HCT116 (cell line): ENCODE data around the gene EZH2. TPM values are rescaled to one million over a fixed set of nuclear protein-coding genes. Genes with fewer than 3 reads are reported as not detected.

ENCODE experiments used
- ATAC-seq: fragments of 200-7000 bp; cut with Tn5 transposase; 2 replicates; pipeline ENCODE4 v1.9.1; 2020; ENCODE audit warnings: mild to moderate bottlenecking, moderate library complexity
- BruUV-seq: library from RNA; stranded (reverse); fragments of 400-500 nt; replicated peaks from 2 replicates; lab custom pipeline; 2021; lab: Mats Ljungman, UMichigan
- CTCF ChIA-PET: fragments of 300-600 bp; sonication (Branson Sonifier 250); formaldehyde crosslinking; loops from one replicate; lab custom pipeline; 2021; ENCODE audit warnings: antibody characterized with exemption; lab: Charles Lee
- POLR2A ChIA-PET: fragments of 300-600, 350-600 bp; sonication (Branson Sonifier 250); formaldehyde crosslinking; loops from one replicate; lab custom pipeline; 2021; ENCODE audit warnings: antibody characterized with exemption; lab: Charles Lee
- RAD21 ChIA-PET, 2 experiments: fragments of 300-600 bp; sonication (Branson Sonifier 250); formaldehyde crosslinking; loops; one replicate each; lab custom pipeline; 2023; ENCODE audit warnings: low total read pairs in 2 of 2; ENCODE audit not compliant: uncharacterized antibody in 2 of 2, unreplicated experiment in 2 of 2, low non-redundant PET in 1 of 2; lab: Charles Lee
- DNase-seq: peaks from one replicate; pipeline ENCODE4 v3.0.0-alpha.2; 2010; ENCODE audit warnings: low read depth, low spot score
- H2AFZ ChIP-seq: fragments of 200-600 bp; shearing (Covaris generic), sonication (generic); 2 replicates; pipeline ENCODE4 v1.6.1; 2017; ENCODE audit warnings: low read depth, mixed run types, mixed read lengths, antibody characterized with exemption, low read length; ENCODE audit not compliant: poor library complexity, severe bottlenecking
- H3K27ac ChIP-seq: 2 replicates; pipeline ENCODE4 v1.5.1; 2012; ENCODE audit warnings: low read depth, low read length
- H3K27me3 ChIP-seq: fragments of 200-600 bp; sonication (generic); 2 replicates; pipeline ENCODE4 v1.6.1; 2016; ENCODE audit warnings: mixed run types, low read length, mixed read lengths; ENCODE audit not compliant: insufficient read depth
- H3K36me3 ChIP-seq, 2 experiments: fragments of 200-500 bp in 1 of 2; fragments of 200-600 bp in 1 of 2; sonication (Bioruptor generic) in 1 of 2; sonication (generic) in 1 of 2; 2 replicates each; pipeline versions ENCODE4 v1.5.1 to v1.6.1; 2014 to 2016; ENCODE audit warnings: low read length in 2 of 2, inconsistent platforms in 1 of 2, mixed read lengths in 1 of 2, mixed run types in 1 of 2; ENCODE audit not compliant: insufficient read depth in 2 of 2, control insufficient read depth in 1 of 2
- H3K4me1 ChIP-seq, 2 experiments: fragments of 200-600 bp in 1 of 2; sonication (generic) in 1 of 2; 2 replicates each; pipeline versions ENCODE4 v1.5.1 to v1.6.1; 2012 to 2017; ENCODE audit warnings: low read length in 2 of 2, inconsistent platforms in 1 of 2, mild to moderate bottlenecking in 1 of 2, mixed read lengths in 1 of 2, mixed run types in 1 of 2, moderate library complexity in 1 of 2; ENCODE audit not compliant: insufficient read depth in 2 of 2, control insufficient read depth in 1 of 2
- H3K4me2 ChIP-seq: fragments of 200-600 bp; sonication (generic); 2 replicates; pipeline ENCODE4 v1.6.1; 2017; ENCODE audit warnings: mixed run types, low read length, mixed read lengths
- H3K4me3 ChIP-seq, 2 experiments: fragments of 200-600 bp in 1 of 2; sonication (generic) in 1 of 2; replicated peaks in 1 of 2; 2 replicates each; pipeline ENCODE4 v1.5.1; 2011 to 2016; ENCODE audit warnings: low read length in 2 of 2, control low read depth in 1 of 2, low read depth in 1 of 2, mild to moderate bottlenecking in 1 of 2, mixed read lengths in 1 of 2, mixed run types in 1 of 2
- H3K79me2 ChIP-seq: fragments of 200-600 bp; sonication (generic); 2 replicates; pipeline ENCODE4 v1.6.1; 2017; ENCODE audit warnings: mild to moderate bottlenecking, mixed run types, low read length, moderate library complexity, mixed read lengths; ENCODE audit not compliant: insufficient read depth
- H3K9ac ChIP-seq: fragments of 200-600 bp; sonication (generic); 2 replicates; pipeline ENCODE4 v1.6.1; 2016; ENCODE audit warnings: low read length, mixed read lengths
- H3K9me2 ChIP-seq: fragments of 200-600 bp; sonication (generic), shearing (Covaris generic); 2 replicates; pipeline ENCODE4 v1.6.1; 2017; ENCODE audit warnings: mixed run types, mild to moderate bottlenecking, moderate library complexity; ENCODE audit not compliant: insufficient read depth
- H3K9me3 ChIP-seq, 2 experiments: fragments of 200-500 bp in 1 of 2; fragments of 200-600 bp in 1 of 2; sonication (Bioruptor generic) in 1 of 2; sonication (generic) in 1 of 2; 2 replicates each; pipeline ENCODE4 v1.6.1; 2014 to 2017; ENCODE audit warnings: low read length in 2 of 2, mixed read lengths in 2 of 2, inconsistent platforms in 1 of 2, low read depth in 1 of 2, mild to moderate bottlenecking in 1 of 2, mixed run types in 1 of 2, moderate library complexity in 1 of 2; ENCODE audit not compliant: control insufficient read depth in 1 of 2, insufficient read depth in 1 of 2
- H4K20me1 ChIP-seq: fragments of 200-600 bp; sonication (generic), shearing (Covaris generic); 2 replicates; pipeline ENCODE4 v1.6.1; 2017; ENCODE audit warnings: mixed run types, mild to moderate bottlenecking, moderate library complexity; ENCODE audit not compliant: insufficient read depth
- CBX3 ChIP-seq: IDR thresholded peaks from 2 replicates; pipeline ENCODE4 v1.6.1; 2012; ENCODE audit warnings: low read depth
- CEBPB ChIP-seq: IDR thresholded peaks from 2 replicates; pipeline ENCODE4 v1.6.1; 2012; ENCODE audit warnings: low read depth
- CTCF ChIP-seq, 3 experiments: fragments of 200-600 bp in 1 of 3; sonication (generic) in 1 of 3; IDR thresholded peaks in 2 of 3; conservative IDR thresholded peaks in 1 of 3; 2 replicates each; pipeline ENCODE4 v1.5.1; 2012 to 2017; ENCODE audit warnings: low read depth in 2 of 3, low read length in 2 of 3, antibody characterized with exemption in 1 of 3, borderline replicate concordance in 1 of 3, control low read depth in 1 of 3, mild to moderate bottlenecking in 1 of 3, mixed read lengths in 1 of 3, mixed run types in 1 of 3, moderate library complexity in 1 of 3; ENCODE audit not compliant: insufficient read depth in 1 of 3
- EGR1 ChIP-seq: IDR thresholded peaks from 2 replicates; pipeline ENCODE4 v1.6.1; 2012; ENCODE audit warnings: low read depth
- ELF1 ChIP-seq: IDR thresholded peaks from 2 replicates; pipeline ENCODE4 v1.6.1; 2012; ENCODE audit warnings: low read depth, borderline replicate concordance
- EZH2 ChIP-seq: fragments of 200-600 bp; sonication (generic); IDR thresholded peaks from 2 replicates; pipeline ENCODE4 v1.6.1; 2017; ENCODE audit warnings: antibody characterized with exemption, mixed run types
- EZH2phosphoT487 ChIP-seq: fragments of 200-600 bp; IDR thresholded peaks from 2 replicates; pipeline ENCODE4 v1.6.1; 2018; ENCODE audit warnings: antibody characterized with exemption, borderline replicate concordance
- FOSL1 ChIP-seq: IDR thresholded peaks from 2 replicates; pipeline ENCODE4 v1.6.1; 2012; ENCODE audit warnings: low read depth
- JUND ChIP-seq: IDR thresholded peaks from 2 replicates; pipeline ENCODE4 v1.6.1; 2012
- POLR2A ChIP-seq: IDR thresholded peaks from 2 replicates; pipeline ENCODE4 v1.7.0; 2011; ENCODE audit warnings: borderline replicate concordance; ENCODE audit not compliant: insufficient read depth, insufficient read length; ENCODE audit errors: extremely low read depth
- RAD21 ChIP-seq: IDR thresholded peaks from 2 replicates; pipeline ENCODE4 v1.6.1; 2012; ENCODE audit warnings: low read depth, mild to moderate bottlenecking
- SP1 ChIP-seq: IDR thresholded peaks from 2 replicates; pipeline ENCODE4 v1.6.1; 2012; ENCODE audit warnings: low read depth
- SRF ChIP-seq: IDR thresholded peaks from 2 replicates; pipeline ENCODE4 v1.6.1; 2012; ENCODE audit warnings: low read depth
- TCF7L2 ChIP-seq: IDR thresholded peaks from 2 replicates; pipeline ENCODE4 v1.7.0; 2011; ENCODE audit warnings: borderline replicate concordance, inconsistent platforms; ENCODE audit not compliant: insufficient read depth, insufficient read length; ENCODE audit errors: extremely low read depth
- ZBTB33 ChIP-seq: IDR thresholded peaks from 2 replicates; pipeline ENCODE4 v1.6.1; 2011; ENCODE audit warnings: mild to moderate bottlenecking, low read length, moderate library complexity; ENCODE audit not compliant: insufficient replicate concordance; ENCODE audit errors: extremely low read depth
- ZNF274 ChIP-seq: fragments of 200-500 bp; sonication (Bioruptor generic); IDR thresholded peaks from 2 replicates; pipeline ENCODE4 v1.6.1; 2014; ENCODE audit warnings: mild to moderate bottlenecking, low read depth, low read length, inconsistent platforms
- intact Hi-C: fragments of 100-400 bp; cut with micrococcal nuclease; formaldehyde crosslinking; loops from 2 replicates; pipeline ENCODE4 v1.10.0; 2022
- total RNA-seq: library from RNA; stranded (reverse); gene quantifications from one replicate; pipeline ENCODE4 v1.2.1, GENCODE V29; 2021; ENCODE audit not compliant: unreplicated experiment
- TF ChIP-seq, protein P1 (sequence below): IDR thresholded peaks from 2 replicates; pipeline ENCODE4 v1.6.1; 2012
- TF ChIP-seq, protein P2 (sequence below): IDR thresholded peaks from 2 replicates; pipeline ENCODE4 v1.6.1; 2012

EZH2 gene
- total RNA-seq, 1 experiment from 2014 or later: 55.2 TPM

DNA sequence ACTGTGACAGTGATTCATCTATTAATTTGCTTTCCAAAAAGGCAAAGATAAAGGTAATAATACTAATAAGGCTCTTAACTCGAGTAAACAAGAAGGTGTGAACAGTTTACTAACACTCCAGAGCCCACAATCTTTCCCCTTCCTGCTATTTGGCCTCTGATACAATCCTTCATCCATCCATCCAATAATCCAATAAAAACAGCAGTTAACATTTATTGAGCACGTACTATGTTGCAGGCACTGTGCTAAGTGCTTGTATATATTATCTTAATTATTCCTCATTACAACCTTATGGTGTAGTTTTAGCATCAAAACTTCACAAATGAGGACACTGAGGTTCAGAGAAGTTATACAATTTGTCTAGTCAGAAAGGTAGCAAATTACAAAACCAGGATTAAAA lies 49.5 kb downstream of the EZH2 start:
- POLR2A ChIA-PET: no interaction called here
- Histone ChIP-seq H3K9me3 (no peaks in the 10 kb centered on the region), H3K27me3 (no peaks in the 10 kb centered on the region), H3K36me3 (peaks cover 2 to 23% of the 10 kb centered on the region in 2 experiments; a peak in 3 of 4 replicates), H3K4me3 (no peak overlapping the region), H3K4me1 (no peaks in the 10 kb centered on the region), H4K20me1 (peaks cover 13% of the 10 kb centered on the region; the same call in 1 of the 2 replicates), H3K79me2 (peaks cover 98% of the 10 kb centered on the region), H2AFZ (no peak overlapping the region), H3K27ac (no peak overlapping the region), H3K9me2 (no peaks in the 10 kb centered on the region), H3K9ac (no peak overlapping the region), H3K4me2 (no peak overlapping the region)
- DNase-seq (no peak), ATAC-seq (no peak)
- CTCF ChIA-PET: no interaction called here
- BruUV-seq: no TSS peak
- intact Hi-C loops: no loop called here
- no peak for TF ChIP-seq CEBPB
- TF ChIP-seq SRF: no peak
- no peak for TF ChIP-seq CBX3
- TF ChIP-seq EGR1: no peak
- TF ChIP-seq TCF7L2: no peak
- TF ChIP-seq, protein P1, sequence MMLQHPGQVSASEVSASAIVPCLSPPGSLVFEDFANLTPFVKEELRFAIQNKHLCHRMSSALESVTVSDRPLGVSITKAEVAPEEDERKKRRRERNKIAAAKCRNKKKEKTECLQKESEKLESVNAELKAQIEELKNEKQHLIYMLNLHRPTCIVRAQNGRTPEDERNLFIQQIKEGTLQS: no peak
- TF ChIP-seq, protein P2, sequence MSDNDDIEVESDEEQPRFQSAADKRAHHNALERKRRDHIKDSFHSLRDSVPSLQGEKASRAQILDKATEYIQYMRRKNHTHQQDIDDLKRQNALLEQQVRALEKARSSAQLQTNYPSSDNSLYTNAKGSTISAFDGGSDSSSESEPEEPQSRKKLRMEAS: no peak
- no peak for TF ChIP-seq POLR2A
- no peak for TF ChIP-seq ZBTB33
- no peak for TF ChIP-seq ELF1
- TF ChIP-seq FOSL1: no peak
- no peak for TF ChIP-seq EZH2phosphoT487
- TF ChIP-seq RAD21: no peak
- TF ChIP-seq SP1: no peak
- no peak for TF ChIP-seq JUND
- TF ChIP-seq EZH2: no peak
- TF ChIP-seq ZNF274: no peak
- no peak for TF ChIP-seq CTCF (IDR thresholded peaks at IDR 0.05 in 2 of 3, conservative IDR thresholded peaks at IDR 0.05 in 1 of 3; ENCODE audit: borderline replicate concordance in 1 of 3, insufficient read depth in 1 of 3, low read depth in 2 of 3, low read length in 2 of 3)
- RAD21 ChIA-PET: no interaction called here
